PFSK-1 (cell line): ENCODE measurements around the gene CAMKMT.

Experiments used
- FOXP2 ChIP-seq: optimal IDR thresholded peaks from 2 replicates; pipeline ENCODE3; 2011; ENCODE audit warnings: borderline replicate concordance, control low read depth, inconsistent platforms; ENCODE audit not compliant: insufficient read depth; ENCODE audit errors: extremely low read length, extremely low read depth
- POLR2AphosphoS5 ChIP-seq: IDR thresholded peaks from 2 replicates; pipeline ENCODE4 v1.6.1; 2012; ENCODE audit warnings: low read depth, mild to moderate bottlenecking, control low read depth, low read length, moderate library complexity
- REST ChIP-seq, 2 experiments: IDR thresholded peaks; 2 replicates each; pipeline versions ENCODE4 v1.6.1 to v1.8.0; 2011 to 2012; ENCODE audit warnings: low read depth in 2 of 2, low read length in 2 of 2, control low read depth in 1 of 2, inconsistent platforms in 1 of 2, mild to moderate bottlenecking in 1 of 2, moderate library complexity in 1 of 2; ENCODE audit not compliant: insufficient read depth in 1 of 2
- SIN3A ChIP-seq: IDR thresholded peaks from 2 replicates; pipeline ENCODE4 v1.6.1; 2012; ENCODE audit warnings: mild to moderate bottlenecking, low read length, moderate library complexity, borderline replicate concordance; ENCODE audit not compliant: insufficient read depth
- TAF1 ChIP-seq: IDR thresholded peaks from 2 replicates; pipeline ENCODE4 v1.6.1; 2012; ENCODE audit warnings: low read length, control low read depth, borderline replicate concordance; ENCODE audit not compliant: insufficient read depth

The CAMKMT gene

GRCh38 chr2:44642123-44642857 is 280.5 kb downstream of the CAMKMT start:
- TF ChIP-seq SIN3A, result no peak
- TF ChIP-seq FOXP2, result no peak
- TF ChIP-seq POLR2AphosphoS5, result no peak
- TF ChIP-seq REST (IDR thresholded peaks at IDR 0.05; ENCODE audit: insufficient read depth in 1 of 2, low read depth in 2 of 2, low read length in 2 of 2), result no peak
- TF ChIP-seq TAF1, result no peak

DNA sequence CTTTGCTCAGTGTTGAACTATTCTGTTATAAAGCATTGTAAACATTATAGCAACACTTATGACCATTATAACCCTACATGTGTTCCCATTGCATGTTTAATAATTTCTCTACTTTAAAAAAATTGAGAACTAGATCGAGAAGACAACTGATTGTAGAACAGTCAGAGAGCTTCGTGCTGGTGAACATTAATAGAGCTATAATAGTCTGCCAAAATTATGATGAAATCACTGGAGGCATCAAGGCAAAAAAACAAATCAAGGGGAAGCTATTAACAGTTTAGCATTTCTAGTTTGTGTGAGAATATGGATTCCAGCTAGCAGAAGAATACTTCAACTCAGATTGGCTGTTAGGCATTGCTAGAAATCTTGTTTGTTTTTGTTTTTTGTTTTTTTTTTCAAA is 284.2 kb downstream of the CAMKMT start:
- TF ChIP-seq SIN3A (no peak), TAF1 (no peak), REST (IDR thresholded peaks at IDR 0.05; ENCODE audit: insufficient read depth in 1 of 2, low read depth in 2 of 2, low read length in 2 of 2) (no peak), POLR2AphosphoS5 (no peak), FOXP2 (no peak)

DNA sequence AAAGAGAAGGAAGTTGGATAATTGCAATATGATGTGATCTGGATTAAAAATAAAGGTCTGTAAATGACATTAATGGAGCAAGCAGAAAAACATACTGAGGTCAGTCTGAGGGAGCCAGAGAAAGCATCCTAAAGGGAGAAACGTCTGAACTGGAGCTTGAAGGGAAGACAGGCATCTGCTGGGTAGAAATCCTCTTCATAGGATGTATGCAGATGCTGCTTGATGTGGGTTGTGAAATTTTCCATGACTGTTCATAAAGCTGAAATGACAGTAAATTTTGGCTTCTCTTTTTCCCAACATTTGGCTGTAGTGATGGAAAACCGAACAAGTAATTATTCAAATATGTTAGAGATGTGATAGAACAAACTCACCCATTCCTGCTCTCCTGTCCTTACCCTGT is 287.6 kb downstream of the CAMKMT start:
- TF ChIP-seq SIN3A (no peak), TAF1 (no peak), FOXP2 (no peak)

DNA sequence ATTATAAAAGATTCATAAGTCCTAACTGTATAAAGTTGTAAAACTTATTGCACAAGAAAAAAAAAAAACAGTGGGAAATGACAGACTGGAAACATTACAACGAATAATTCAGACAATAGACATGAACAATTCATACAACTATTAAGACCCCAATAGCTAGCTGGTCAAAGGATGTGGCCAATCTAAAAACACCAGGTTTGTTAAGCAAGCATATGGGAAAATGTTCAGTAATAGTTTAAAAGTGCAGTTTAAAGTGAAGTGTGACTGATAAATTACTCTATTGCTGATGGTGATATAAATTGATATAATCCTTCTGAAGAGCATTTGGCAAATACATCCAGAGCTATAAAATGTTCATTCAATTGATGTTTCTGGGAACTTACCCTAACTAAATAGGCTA is 289.0 kb downstream of the CAMKMT start:
- TF ChIP-seq FOXP2 (no peak), POLR2AphosphoS5 (no peak), TAF1 (no peak), SIN3A (no peak), REST (IDR thresholded peaks at IDR 0.05; ENCODE audit: insufficient read depth in 1 of 2, low read depth in 2 of 2, low read length in 2 of 2) (no peak)

DNA sequence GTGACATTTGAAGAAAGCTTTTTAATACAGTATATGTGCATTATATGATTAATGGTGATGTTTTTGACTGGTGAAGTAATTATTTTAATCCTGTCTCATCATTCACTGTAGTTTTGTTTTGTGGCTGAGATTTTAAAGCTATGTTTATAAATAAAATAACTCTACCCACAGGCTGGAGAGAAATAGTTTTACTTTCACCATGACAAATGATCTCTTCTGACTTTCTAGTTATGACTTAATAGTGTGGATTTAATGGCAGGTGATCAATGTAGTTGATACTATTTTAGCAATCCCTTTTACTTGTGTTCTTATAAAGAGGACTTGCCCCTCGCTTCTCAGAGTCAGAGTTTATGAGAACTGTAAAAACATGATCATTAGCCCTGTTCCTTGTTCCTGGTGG is 290.2 kb downstream of the CAMKMT start:
- TF ChIP-seq POLR2AphosphoS5 (no peak), REST (IDR thresholded peaks at IDR 0.05; ENCODE audit: insufficient read depth in 1 of 2, low read depth in 2 of 2, low read length in 2 of 2) (no peak), FOXP2 (no peak), TAF1 (no peak), SIN3A (no peak)
